Activated naive CD8-positive, alpha-beta T cell treated with anti-CD3 and anti-CD28 coated beads for 36 hours (primary cell): Measurements from ENCODE around the gene FUS. TPM values are rescaled to one million over a fixed set of nuclear protein-coding genes. Genes with fewer than 3 reads are reported as not detected.
"Not testable (repeated sequence)": the region's sequence is repeated elsewhere in the genome, so short reads cannot be mapped to it uniquely, and the experiment has no call there.

Source experiments
- DNase-seq: peaks from one replicate; pipeline ENCODE4 v3.0.0; 2021
- H3K27ac Mint-ChIP-seq: one replicate; pipeline ENCODE4 v1.8.0; 2022; ENCODE audit warnings: mild to moderate bottlenecking, moderate library complexity, mixed read lengths
- H3K27me3 Mint-ChIP-seq: one replicate; pipeline ENCODE4 v1.8.0; 2022; ENCODE audit warnings: mild to moderate bottlenecking, mixed read lengths
- H3K36me3 Mint-ChIP-seq: one replicate; pipeline ENCODE4 v1.8.0; 2021; ENCODE audit warnings: mild to moderate bottlenecking, mixed read lengths
- H3K4me1 Mint-ChIP-seq: one replicate; pipeline ENCODE4 v1.8.0; 2021; ENCODE audit warnings: mixed read lengths
- H3K4me3 Mint-ChIP-seq: one replicate; pipeline ENCODE4 v1.8.0; 2022; ENCODE audit warnings: mild to moderate bottlenecking, moderate library complexity, mixed read lengths
- H3K9me3 Mint-ChIP-seq: one replicate; pipeline ENCODE4 v1.8.0; 2022; ENCODE audit warnings: mixed read lengths
- total RNA-seq, 2 experiments: library from RNA; stranded (reverse); gene quantifications; one replicate each; pipeline ENCODE4 v1.2.3, GENCODE V29; 2021

Gene FUS
- total RNA-seq, 2 experiments from 2014 or later: 817 to 858 TPM

- Mint-ChIP-seq H3K4me1 (no peaks in the 10 kb centered on the region), H3K9me3 (no peaks in the 10 kb centered on the region)
Measured at GRCh38 chr16:31167315-31167714, 12.6 kb upstream of the FUS start.

GRCh38 chr16:31168848-31169247 lies 11.1 kb upstream of the FUS start:
- Mint-ChIP-seq H3K27ac (no peak overlapping the region), H3K4me3 (no peak overlapping the region), H3K36me3 (no peaks in the 10 kb centered on the region), H3K4me1 (no peaks in the 10 kb centered on the region), H3K9me3 (no peaks in the 10 kb centered on the region), H3K27me3 (no peaks in the 10 kb centered on the region)
- no peak for DNase-seq

More at GRCh38 chr16:31167315-31167714, 12.6 kb upstream of the FUS start:
- H3K36me3 Mint-ChIP-seq: no peaks in the 10 kb centered on the region
- no peak for DNase-seq
- no peak overlapping the region for H3K4me3 Mint-ChIP-seq
- H3K27me3 Mint-ChIP-seq: no peaks in the 10 kb centered on the region
- H3K27ac Mint-ChIP-seq: no peak overlapping the region

- H3K27me3 Mint-ChIP-seq, H3K9me3 Mint-ChIP-seq, DNase-seq, H3K27ac Mint-ChIP-seq, H3K4me3 Mint-ChIP-seq, H3K36me3 Mint-ChIP-seq, H3K4me1 Mint-ChIP-seq: not testable (repeated sequence)
Measured at GRCh38 chr16:31170048-31170447, 9.9 kb upstream of the FUS start.

GRCh38 chr16:31177136-31177535 lies 2.8 kb upstream of the FUS start:
- peaks cover 22% of the 10 kb centered on the region for H3K4me1 Mint-ChIP-seq
- H3K27ac Mint-ChIP-seq: peak overlapping the region; percentile 69
- peak; percentile 58 for DNase-seq
- peaks cover 12% of the 10 kb centered on the region for H3K27me3 Mint-ChIP-seq
- H3K9me3 Mint-ChIP-seq: no peaks in the 10 kb centered on the region
- H3K4me3 Mint-ChIP-seq: peak overlapping the region; percentile 35
- peaks cover 22% of the 10 kb centered on the region for H3K36me3 Mint-ChIP-seq

GRCh38 chr16:31179219-31179746 lies 656 bp upstream of the FUS start:
- peaks cover 42% of the 10 kb centered on the region for H3K4me1 Mint-ChIP-seq
- H3K27me3 Mint-ChIP-seq: peaks cover 12% of the 10 kb centered on the region
- H3K27ac Mint-ChIP-seq: peak overlapping the region; percentile 100
- DNase-seq: no peak
- H3K9me3 Mint-ChIP-seq: no peaks in the 10 kb centered on the region
- peak overlapping the region; percentile 97 for H3K4me3 Mint-ChIP-seq
- peaks cover 42% of the 10 kb centered on the region for H3K36me3 Mint-ChIP-seq

- H3K27me3 Mint-ChIP-seq: peaks cover 12% of the 10 kb centered on the region
- DNase-seq: peak; percentile 36
- peaks cover 60% of the 10 kb centered on the region for H3K4me1 Mint-ChIP-seq
- H3K36me3 Mint-ChIP-seq: peaks cover 60% of the 10 kb centered on the region
- H3K27ac Mint-ChIP-seq: peak overlapping the region; percentile 100
- H3K4me3 Mint-ChIP-seq: peak overlapping the region; percentile 97
- H3K9me3 Mint-ChIP-seq: no peaks in the 10 kb centered on the region
Measured at GRCh38 chr16:31181102-31181830, 1.3 kb downstream of the FUS start.

- H3K36me3 Mint-ChIP-seq: peaks cover 72% of the 10 kb centered on the region
- peak overlapping the region; percentile 97 for H3K4me3 Mint-ChIP-seq
- H3K27ac Mint-ChIP-seq: peak overlapping the region; percentile 100
- H3K4me1 Mint-ChIP-seq: peaks cover 65% of the 10 kb centered on the region
- DNase-seq: no peak
- H3K27me3 Mint-ChIP-seq: peaks cover 12% of the 10 kb centered on the region
- H3K9me3 Mint-ChIP-seq: no peaks in the 10 kb centered on the region
Measured at GRCh38 chr16:31182391-31182790, 2.5 kb downstream of the FUS start.

GRCh38 chr16:31183432-31184428 lies 3.8 kb downstream of the FUS start:
- H3K9me3 Mint-ChIP-seq: no peaks in the 10 kb centered on the region
- peak overlapping the region; percentile 97 for H3K4me3 Mint-ChIP-seq
- H3K36me3 Mint-ChIP-seq: peaks cover 84% of the 10 kb centered on the region
- H3K27ac Mint-ChIP-seq: peak overlapping the region; percentile 100
- no peak for DNase-seq
- peaks cover 70% of the 10 kb centered on the region for H3K4me1 Mint-ChIP-seq
- H3K27me3 Mint-ChIP-seq: peaks cover 12% of the 10 kb centered on the region

GRCh38 chr16:31184888-31185287 lies 4.9 kb downstream of the FUS start:
- Mint-ChIP-seq H3K27me3 (peaks cover 11% of the 10 kb centered on the region), H3K27ac (peak overlapping the region; percentile 67), H3K9me3 (no peaks in the 10 kb centered on the region), H3K4me1 (peaks cover 74% of the 10 kb centered on the region), H3K36me3 (peaks cover 93% of the 10 kb centered on the region), H3K4me3 (peak overlapping the region; percentile 42)
- DNase-seq: no peak

GRCh38 chr16:31185339-31185738 lies 5.4 kb downstream of the FUS start:
- Mint-ChIP-seq H3K4me1 (peaks cover 76% of the 10 kb centered on the region), H3K4me3 (peak overlapping the region; percentile 42), H3K27me3 (peaks cover 8% of the 10 kb centered on the region), H3K27ac (peak overlapping the region; percentile 70), H3K9me3 (no peaks in the 10 kb centered on the region), H3K36me3 (peaks cover 94% of the 10 kb centered on the region)
- no peak for DNase-seq

GRCh38 chr16:31186176-31186575 lies 6.2 kb downstream of the FUS start:
- H3K4me3 Mint-ChIP-seq: peak overlapping the region; percentile 42
- H3K9me3 Mint-ChIP-seq: no peaks in the 10 kb centered on the region

GRCh38 chr16:31186930-31187807 lies 7.2 kb downstream of the FUS start:
- no peak for DNase-seq
- Mint-ChIP-seq H3K27ac (peak overlapping the region; percentile 70), H3K9me3 (no peaks in the 10 kb centered on the region), H3K27me3 (no peaks in the 10 kb centered on the region), H3K4me3 (peak overlapping the region; percentile 46), H3K36me3 (peaks cover 95% of the 10 kb centered on the region), H3K4me1 (peaks cover 91% of the 10 kb centered on the region)

More at GRCh38 chr16:31186176-31186575, 6.2 kb downstream of the FUS start:
- Mint-ChIP-seq H3K4me1 (peaks cover 83% of the 10 kb centered on the region), H3K27me3 (peaks cover 5% of the 10 kb centered on the region), H3K36me3 (peaks cover 95% of the 10 kb centered on the region), H3K27ac (peak overlapping the region; percentile 70)
- DNase-seq: no peak

GRCh38 chr16:31187808-31188189 lies 7.9 kb downstream of the FUS start:
- Mint-ChIP-seq H3K4me3 (no peak overlapping the region), H3K36me3 (peaks cover 90% of the 10 kb centered on the region), H3K9me3 (no peaks in the 10 kb centered on the region), H3K27me3 (no peaks in the 10 kb centered on the region), H3K4me1 (peaks cover 85% of the 10 kb centered on the region), H3K27ac (peak overlapping the region; percentile 70)
- DNase-seq: no peak
